Endothelial cell of umbilical vein (primary cell): Measurements from ENCODE around the gene PCDH19.
"Not testable (repeated sequence)": the region's sequence is repeated elsewhere in the genome, so short reads cannot be mapped to it uniquely, and the experiment has no call there.

ENCODE experiments used
- CTCF ChIP-seq, 2 donors: IDR thresholded peaks; 1 replicate in 1 of 2; 2 replicates in 1 of 2; pipeline ENCODE4 v1.5.1; 2011; ENCODE audit warnings: low read length in 2 of 2, mild to moderate bottlenecking in 2 of 2, moderate library complexity in 2 of 2, control low read depth in 1 of 2, inconsistent platforms in 1 of 2, low read depth in 1 of 2; ENCODE audit not compliant: insufficient read depth in 1 of 2; ENCODE audit errors: extremely low read depth in 1 of 2
- POLR2A ChIP-seq: IDR thresholded peaks from 2 replicates; pipeline ENCODE4 v1.6.1; 2012; ENCODE audit warnings: low read depth, mild to moderate bottlenecking, control low read depth, low read length

- TF ChIP-seq POLR2A; CTCF (IDR thresholded peaks at IDR 0.05; ENCODE audit: extremely low read depth in 1 of 2, insufficient read depth in 1 of 2, low read depth in 1 of 2, low read length in 2 of 2): not testable (repeated sequence)
Measured at GRCh38 chrX:100441321-100441720, 31.2 kb upstream of the PCDH19 start.
